Ectodermal cell (in vitro differentiated cells): ENCODE results near the gene CUL3.
"Not testable (repeated sequence)": the region's sequence is repeated elsewhere in the genome, so short reads cannot be mapped to it uniquely, and the experiment has no call there.

Experiments used
- H3K27ac ChIP-seq: 2 replicates; pipeline ENCODE4 v1.7.0; 2013; ENCODE audit warnings: mild to moderate bottlenecking, low read depth, low read length; ENCODE audit not compliant: insufficient read depth, poor library complexity, severe bottlenecking
- H3K27me3 ChIP-seq: 2 replicates; pipeline ENCODE4 v1.7.0; 2013; ENCODE audit warnings: mild to moderate bottlenecking, low read length; ENCODE audit not compliant: insufficient read depth, control insufficient read depth, poor library complexity, severe bottlenecking
- H3K36me3 ChIP-seq: one replicate; pipeline ENCODE4 v1.7.0; 2013; ENCODE audit warnings: low read length; ENCODE audit not compliant: control insufficient read depth, insufficient read depth
- H3K4me1 ChIP-seq: one replicate; pipeline ENCODE4 v1.7.0; 2013; ENCODE audit warnings: low read length; ENCODE audit not compliant: control insufficient read depth, insufficient read depth
- H3K4me3 ChIP-seq: 2 replicates; pipeline ENCODE4 v1.7.0; 2013; ENCODE audit warnings: low read depth, low read length, control low read depth; ENCODE audit not compliant: insufficient read depth
- H3K9me3 ChIP-seq: 2 replicates; pipeline ENCODE4 v1.7.0; 2013; ENCODE audit warnings: mild to moderate bottlenecking, low read length, moderate library complexity; ENCODE audit not compliant: control insufficient read depth
- WGBS, 2 experiments: methylation state at CpG; one replicate each; pipeline ENCODE4 v1.1.7; 2013; ENCODE audit warnings: missing lambda C conversion rate in 2 of 2; 5-methylcytosine and 5-hydroxymethylcytosine counted together

Gene CUL3

DNA sequence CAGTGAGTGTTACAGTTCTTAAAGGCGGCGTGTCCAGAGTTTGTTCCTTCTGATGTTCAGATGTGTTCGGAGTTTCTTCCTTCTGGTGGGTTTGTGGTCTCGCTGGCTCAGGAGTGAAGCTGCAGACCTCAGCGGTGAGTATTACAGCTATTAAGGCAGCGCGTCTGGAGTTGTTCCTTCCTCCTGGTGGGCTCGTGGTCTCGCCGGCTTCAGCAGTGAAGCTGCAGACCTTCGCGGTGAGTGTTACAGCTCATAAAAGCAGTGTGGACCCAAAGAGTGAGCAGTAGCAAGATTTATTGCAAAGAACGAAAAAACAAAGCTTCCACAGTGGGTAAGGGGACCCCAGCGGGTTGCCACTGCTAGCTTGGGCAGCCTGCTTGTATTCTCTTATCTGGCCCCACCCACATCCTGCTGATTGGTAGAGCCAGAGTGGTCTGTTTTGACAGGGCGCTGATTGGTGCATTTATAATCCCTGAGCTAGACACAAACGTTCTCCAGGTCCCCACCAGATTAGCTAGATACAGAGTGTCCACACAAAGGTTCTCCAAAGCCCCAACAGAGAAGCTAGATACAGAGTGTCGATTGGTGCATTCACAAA, 17.7 kb upstream of the CUL3 start:
- H3K36me3 ChIP-seq, H3K9me3 ChIP-seq, H3K27ac ChIP-seq, H3K27me3 ChIP-seq, H3K4me1 ChIP-seq, H3K4me3 ChIP-seq: not testable (repeated sequence)
- WGBS, 2 experiments = 91 to 93% methylated on average over 17 of the region's 17 CpGs

DNA sequence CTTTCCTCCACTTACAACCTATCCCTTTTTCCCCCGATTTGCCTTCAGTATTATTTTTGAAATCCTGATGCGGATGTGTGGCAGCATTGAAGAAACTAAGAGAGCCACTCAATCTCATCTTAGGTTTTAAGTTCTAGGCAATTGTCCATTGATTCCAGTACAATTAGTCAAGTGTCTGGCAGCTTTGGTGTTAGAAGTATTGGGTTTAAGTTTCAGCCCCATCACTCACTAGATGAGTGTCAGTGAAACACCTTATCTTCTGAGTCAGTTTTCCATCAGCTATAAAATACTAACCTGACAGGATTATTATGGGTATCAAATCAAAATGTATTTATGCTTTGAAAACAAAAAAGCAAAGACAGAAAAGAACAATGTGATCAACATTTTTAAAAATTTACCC, 16.8 kb upstream of the CUL3 start:
- Histone ChIP-seq H3K9me3 (no peaks in the 10 kb centered on the region), H3K4me1 (no peaks in the 10 kb centered on the region), H3K36me3 (no peaks in the 10 kb centered on the region), H3K4me3 (no peak overlapping the region), H3K27me3 (no peaks in the 10 kb centered on the region), H3K27ac (no peak overlapping the region)
- WGBS, 2 experiments = 91 to 100% methylated on average over 2 of the region's 2 CpGs

DNA sequence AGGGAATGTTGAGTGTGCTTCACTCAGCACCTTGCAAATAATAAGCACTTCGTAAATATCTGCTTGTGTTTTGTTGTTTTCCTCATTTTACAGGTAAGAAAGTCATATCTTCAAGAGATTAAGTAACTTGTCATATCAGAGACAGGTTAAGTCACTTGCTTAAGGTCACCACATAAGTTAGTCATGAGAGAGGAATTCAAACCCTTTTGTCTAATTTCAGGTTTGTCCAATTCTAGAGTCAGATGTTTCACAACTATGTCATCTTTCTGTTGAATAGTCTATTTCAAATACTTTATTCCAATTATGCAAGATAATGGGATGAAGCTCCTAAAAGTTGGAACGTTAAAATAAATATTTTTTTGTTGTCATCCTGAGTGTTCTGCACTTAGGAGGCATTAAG, 13.5 kb upstream of the CUL3 start:
- Histone ChIP-seq H3K36me3 (no peaks in the 10 kb centered on the region), H3K4me3 (no peak overlapping the region), H3K27ac (no peak overlapping the region), H3K27me3 (no peaks in the 10 kb centered on the region), H3K4me1 (peaks cover 6% of the 10 kb centered on the region), H3K9me3 (no peaks in the 10 kb centered on the region)
- WGBS, 2 experiments = 88 to 98% methylated on average over 1 to 2 of the region's 2 CpGs

DNA sequence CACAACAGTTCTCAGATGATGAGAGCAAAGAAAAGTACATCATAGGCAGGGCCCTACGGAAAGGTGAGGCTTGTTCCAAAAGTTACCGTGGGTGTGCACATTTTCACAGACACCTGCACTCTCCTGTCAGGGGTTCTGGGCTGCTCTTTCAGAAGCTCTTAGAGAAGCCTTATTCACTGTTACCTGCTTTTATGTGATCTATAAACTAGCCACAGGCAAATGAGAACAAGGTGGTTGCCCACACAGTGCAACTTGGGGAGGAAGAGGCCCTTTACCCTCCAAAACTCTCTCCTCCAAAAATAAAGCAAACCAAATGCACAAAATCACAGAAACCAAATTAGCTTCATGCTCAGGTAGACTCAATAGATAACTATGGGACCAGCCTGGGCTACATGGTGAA, 11.1 kb upstream of the CUL3 start:
- Histone ChIP-seq H3K27ac (no peak overlapping the region), H3K4me1 (peaks cover 6% of the 10 kb centered on the region), H3K9me3 (no peaks in the 10 kb centered on the region), H3K27me3 (no peaks in the 10 kb centered on the region), H3K36me3 (no peaks in the 10 kb centered on the region), H3K4me3 (no peak overlapping the region)
- WGBS, 2 experiments = 94 to 97% methylated on average over 2 of the region's 2 CpGs

DNA sequence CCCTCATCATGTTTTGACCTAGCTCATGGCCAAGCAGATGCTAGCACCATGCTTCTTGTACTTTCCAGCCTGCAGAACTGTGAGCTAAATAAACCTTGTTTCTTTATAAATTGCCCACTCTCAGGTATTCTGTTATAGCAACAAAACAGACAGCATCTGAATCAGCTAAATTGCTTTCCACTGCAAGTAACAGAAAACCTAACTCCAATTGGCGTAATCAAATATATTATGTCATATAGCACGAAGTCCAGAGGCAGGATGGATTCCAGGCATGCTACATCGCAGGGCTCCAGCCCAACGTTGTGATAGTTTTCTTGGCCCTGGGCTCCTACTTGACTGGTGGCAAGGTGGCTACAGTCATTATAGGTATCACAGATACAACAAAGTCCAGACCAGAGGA, 10.4 kb upstream of the CUL3 start:
- no peaks in the 10 kb centered on the region for H3K9me3 ChIP-seq
- WGBS, 2 experiments = 96 to 98% methylated on average over 4 of the region's 4 CpGs
- no peak overlapping the region for H3K27ac ChIP-seq
- H3K36me3 ChIP-seq = no peaks in the 10 kb centered on the region
- H3K4me1 ChIP-seq = peaks cover 6% of the 10 kb centered on the region
- no peak overlapping the region for H3K4me3 ChIP-seq
- H3K27me3 ChIP-seq = no peaks in the 10 kb centered on the region

DNA sequence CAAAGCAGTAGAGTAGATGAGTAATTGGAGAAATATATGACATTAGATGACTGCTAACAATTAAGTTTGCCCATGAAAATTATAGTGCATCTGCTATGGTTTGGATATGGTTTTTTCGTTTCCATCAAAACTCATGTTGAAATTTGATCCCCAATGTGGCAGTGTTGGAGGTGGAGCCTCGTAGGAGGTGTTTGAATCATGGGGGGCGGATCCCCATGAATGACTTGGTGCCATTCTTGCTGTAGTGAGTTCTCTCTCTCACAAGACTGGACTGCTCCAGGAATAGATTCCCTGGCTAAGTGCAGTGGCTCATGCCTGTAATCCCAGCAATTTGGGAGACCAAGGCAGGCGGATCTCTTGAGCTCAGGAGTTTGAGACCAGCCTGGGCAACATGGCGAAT, 9.7 kb upstream of the CUL3 start:
- Histone ChIP-seq H3K4me1 (peaks cover 6% of the 10 kb centered on the region), H3K27ac (no peak overlapping the region), H3K36me3 (no peaks in the 10 kb centered on the region), H3K27me3 (no peaks in the 10 kb centered on the region), H3K4me3 (no peak overlapping the region), H3K9me3 (no peaks in the 10 kb centered on the region)
- 91% methylated on average over 5 of the region's 5 CpGs for WGBS, 2 experiments

DNA sequence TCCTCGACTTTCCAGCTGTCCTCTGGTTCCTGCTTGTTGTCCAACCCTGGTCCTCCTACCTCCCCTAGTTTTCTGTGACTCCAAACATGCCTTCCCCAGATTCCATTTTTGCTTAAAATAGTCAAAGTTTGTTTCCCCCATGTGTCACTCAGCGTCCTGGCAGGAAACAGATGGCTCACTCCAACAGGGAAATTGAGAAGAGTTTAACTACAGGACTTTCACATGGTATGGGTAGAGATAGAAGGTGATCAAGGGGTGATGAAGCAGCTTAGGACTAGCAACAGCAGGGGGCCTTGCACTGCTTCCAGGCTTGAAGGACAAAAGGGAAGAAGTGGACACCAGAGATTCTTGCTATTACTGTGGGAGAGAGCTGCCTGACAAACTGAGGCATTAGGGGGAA, 6.1 kb upstream of the CUL3 start:
- WGBS, 2 experiments = 86 to 90% methylated on average over 2 of the region's 2 CpGs
- H3K27ac ChIP-seq = no peak overlapping the region
- no peaks in the 10 kb centered on the region for H3K9me3 ChIP-seq
- no peaks in the 10 kb centered on the region for H3K36me3 ChIP-seq
- peaks cover 8% of the 10 kb centered on the region for H3K4me1 ChIP-seq
- no peak overlapping the region for H3K4me3 ChIP-seq
- H3K27me3 ChIP-seq = no peaks in the 10 kb centered on the region

DNA sequence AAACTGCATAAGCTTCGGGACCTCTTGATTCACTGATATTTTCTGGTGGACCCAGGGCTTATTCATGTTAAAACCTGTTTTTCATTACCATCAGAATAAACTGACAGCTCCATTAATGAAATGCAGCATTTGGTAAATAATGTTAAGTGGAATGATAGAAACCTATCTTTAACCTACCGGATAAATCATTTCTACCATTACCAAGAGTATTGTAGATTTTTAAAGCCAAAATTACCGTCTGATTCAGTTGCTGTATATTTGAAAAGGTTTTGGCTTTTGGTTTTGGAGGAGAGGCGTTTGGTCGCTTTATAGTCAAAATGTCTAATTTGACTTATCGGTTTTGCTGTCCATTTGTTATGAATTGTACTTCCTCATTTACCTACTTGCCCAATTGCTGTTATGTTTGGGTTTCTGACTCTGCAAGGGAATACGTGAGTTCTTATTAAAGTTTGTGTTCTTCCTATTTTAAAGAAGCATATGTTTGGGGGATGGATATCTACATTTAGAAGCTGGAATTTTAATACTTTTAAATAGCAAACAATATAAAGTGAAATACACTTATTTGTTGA, 1.0 kb upstream of the CUL3 start:
- WGBS, 2 experiments = 57 to 74% methylated on average over 5 of the region's 7 CpGs
- Histone ChIP-seq H3K27me3 (no peaks in the 10 kb centered on the region), H3K27ac (no peak overlapping the region), H3K4me1 (peaks cover 8% of the 10 kb centered on the region), H3K9me3 (no peaks in the 10 kb centered on the region), H3K4me3 (peak overlapping the region; percentile 51), H3K36me3 (no peaks in the 10 kb centered on the region)

DNA sequence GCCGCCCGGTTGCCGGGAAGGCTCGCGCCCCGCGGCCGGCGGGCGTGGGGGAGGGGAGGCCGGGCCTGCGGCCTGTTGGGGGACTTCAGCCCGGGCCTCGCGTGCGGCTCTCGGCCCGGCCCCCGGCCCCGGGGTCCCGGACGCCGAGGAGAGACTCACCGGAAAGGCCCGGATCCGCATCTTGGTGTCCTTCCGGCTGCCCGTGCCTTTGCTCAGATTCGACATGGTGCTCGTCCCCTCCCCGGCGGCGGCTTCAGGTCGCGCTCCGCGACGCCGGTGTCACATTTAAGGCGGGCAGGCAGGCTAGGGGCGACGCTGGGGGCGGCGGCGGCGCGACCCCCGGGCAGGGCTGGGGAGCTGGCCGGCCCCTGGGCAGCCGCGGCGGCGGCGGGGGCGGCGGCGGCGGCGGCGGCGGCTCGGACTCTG, 365 bp downstream of the CUL3 start:
- peak overlapping the region; percentile 75 for H3K4me3 ChIP-seq
- no peaks in the 10 kb centered on the region for H3K36me3 ChIP-seq
- 0 to 1% methylated on average over 62 of the region's 62 CpGs for WGBS, 2 experiments
- no peaks in the 10 kb centered on the region for H3K27me3 ChIP-seq
- H3K9me3 ChIP-seq = no peaks in the 10 kb centered on the region
- H3K27ac ChIP-seq = peak overlapping the region; percentile 81
- H3K4me1 ChIP-seq = peaks cover 8% of the 10 kb centered on the region

DNA sequence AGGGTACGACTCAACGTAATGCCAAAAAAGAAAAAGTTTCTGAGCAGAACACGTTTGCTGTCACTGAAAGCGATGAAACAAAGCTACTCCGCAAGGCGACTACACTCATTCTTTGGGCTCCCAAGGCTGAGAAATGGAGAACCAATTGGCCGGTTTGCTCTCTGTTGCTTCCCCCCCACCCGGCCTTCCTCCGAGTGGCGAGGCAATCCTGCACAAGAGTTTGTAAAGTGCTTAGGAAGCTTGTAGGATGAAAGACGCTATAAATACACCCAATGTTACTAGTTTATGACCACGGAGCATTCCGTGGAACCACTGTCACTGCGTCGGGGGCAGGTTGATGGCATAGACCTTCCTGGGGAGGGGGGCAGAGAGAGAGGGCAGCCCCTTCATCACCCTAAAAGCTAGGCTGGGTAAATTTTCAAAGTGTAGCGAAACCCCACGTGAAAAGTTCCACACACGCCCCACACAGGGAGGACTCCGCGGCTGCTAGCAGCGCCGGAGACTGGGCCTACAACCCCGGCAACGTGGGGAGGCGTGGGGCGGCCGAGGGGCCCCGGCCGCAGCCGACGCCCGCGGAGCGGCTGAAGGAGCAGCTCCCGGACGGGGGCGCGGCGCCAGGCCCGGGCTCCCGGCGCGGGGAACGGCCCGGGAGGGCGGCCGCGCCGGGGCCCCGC, 915 bp downstream of the CUL3 start:
- H3K27me3 ChIP-seq = no peaks in the 10 kb centered on the region
- H3K4me1 ChIP-seq = peaks cover 8% of the 10 kb centered on the region
- H3K27ac ChIP-seq = no peak overlapping the region
- 0% methylated on average over 50 of the region's 50 CpGs for WGBS, 2 experiments
- no peaks in the 10 kb centered on the region for H3K36me3 ChIP-seq
- H3K4me3 ChIP-seq = peak overlapping the region; percentile 75
- H3K9me3 ChIP-seq = no peaks in the 10 kb centered on the region
